Naive thymus-derived CD4-positive, alpha-beta T cell (primary cell): ENCODE results near the gene FAM151A. TPM values are rescaled to one million over a fixed set of nuclear protein-coding genes. Genes with fewer than 3 reads are reported as not detected.

Experiments used
- ATAC-seq: fragments of 150-1000 bp; cut with Tn5 transposase; 2 replicates; pipeline ENCODE4 v1.10.0; 2021; ENCODE audit warnings: mild to moderate bottlenecking, moderate library complexity
- CTCF ChIA-PET: fragments of 350-600 bp; sonication (Branson Sonifier 250); formaldehyde crosslinking; loops from one replicate; lab custom pipeline; 2021; ENCODE audit warnings: antibody characterized with exemption; lab: Charles Lee
- POLR2A ChIA-PET: fragments of 350-600 bp; sonication (Branson Sonifier 250); formaldehyde crosslinking; loops from one replicate; lab custom pipeline; 2021; ENCODE audit warnings: antibody characterized with exemption, inconsistent platforms; lab: Charles Lee
- DNase-seq, 9 donors: peaks; one replicate each; pipeline versions ENCODE4 v3.0.0 to v3.0.0-alpha.2; 2020 to 2022; ENCODE audit warnings: mixed read lengths in 1 of 9
- H3K27ac ChIP-seq: one replicate; pipeline ENCODE4 v1.7.0; 2013; ENCODE audit warnings: mild to moderate bottlenecking, low read depth, low read length, moderate library complexity
- H3K27me3 ChIP-seq, 2 donors: one replicate each; pipeline ENCODE4 v1.7.0; 2013; ENCODE audit warnings: low read length in 2 of 2, mild to moderate bottlenecking in 2 of 2, moderate library complexity in 2 of 2; ENCODE audit not compliant: control insufficient read depth in 2 of 2, insufficient read depth in 2 of 2
- H3K36me3 ChIP-seq, 3 experiments: 1 replicate in 2 of 3; 2 replicates in 1 of 3; pipeline ENCODE4 v1.7.0; 2013; ENCODE audit warnings: low read length in 3 of 3, mild to moderate bottlenecking in 3 of 3, moderate library complexity in 1 of 3; ENCODE audit not compliant: insufficient read depth in 3 of 3, control insufficient read depth in 2 of 3
- H3K4me1 ChIP-seq, 2 donors: one replicate each; pipeline ENCODE4 v1.7.0; 2013; ENCODE audit warnings: low read length in 2 of 2, mild to moderate bottlenecking in 2 of 2, moderate library complexity in 1 of 2; ENCODE audit not compliant: control insufficient read depth in 2 of 2, insufficient read depth in 2 of 2
- H3K4me3 ChIP-seq: 2 replicates; pipeline ENCODE4 v1.7.0; 2013; ENCODE audit warnings: mild to moderate bottlenecking, low read length
- H3K9me3 ChIP-seq, 3 experiments: 1 replicate in 2 of 3; 2 replicates in 1 of 3; pipeline ENCODE4 v1.7.0; 2013; ENCODE audit warnings: low read length in 3 of 3; ENCODE audit not compliant: control insufficient read depth in 2 of 3
- H3K27ac Mint-ChIP-seq, 9 donors: one replicate each; pipeline ENCODE4 v1.8.0; 2020 to 2022; ENCODE audit warnings: mixed read lengths in 9 of 9, mild to moderate bottlenecking in 8 of 9, moderate library complexity in 5 of 9, inconsistent platforms in 2 of 9
- H3K27me3 Mint-ChIP-seq, 5 donors: one replicate each; pipeline ENCODE4 v1.8.0; 2021 to 2022; ENCODE audit warnings: mixed read lengths in 5 of 5, mild to moderate bottlenecking in 1 of 5
- H3K36me3 Mint-ChIP-seq, 5 donors: one replicate each; pipeline ENCODE4 v1.8.0; 2020 to 2022; ENCODE audit warnings: mixed read lengths in 5 of 5, mild to moderate bottlenecking in 3 of 5, inconsistent platforms in 1 of 5
- H3K4me1 Mint-ChIP-seq, 7 donors: one replicate each; pipeline ENCODE4 v1.8.0; 2020 to 2022; ENCODE audit warnings: mixed read lengths in 7 of 7, mild to moderate bottlenecking in 3 of 7, inconsistent platforms in 1 of 7
- H3K4me3 Mint-ChIP-seq, 10 donors: one replicate each; pipeline ENCODE4 v1.8.0; 2020 to 2022; ENCODE audit warnings: mild to moderate bottlenecking in 10 of 10, mixed read lengths in 10 of 10, moderate library complexity in 6 of 10, inconsistent platforms in 2 of 10
- H3K9me3 Mint-ChIP-seq, 11 donors: one replicate each; pipeline ENCODE4 v1.8.0; 2020 to 2022; ENCODE audit warnings: mixed read lengths in 11 of 11, mild to moderate bottlenecking in 4 of 11, inconsistent platforms in 1 of 11, moderate library complexity in 1 of 11
- intact Hi-C, 2 donors: fragments of 100-400 bp; cut with micrococcal nuclease; formaldehyde crosslinking; loops; one replicate each; pipeline ENCODE4 v1.15.1; 2023
- polyA plus RNA-seq, 2 donors: library from polyadenylated mRNA; unstranded; fragments of 300-500 nt; fragmentation: Illumina TruSeq; gene quantifications; one replicate each; pipeline ENCODE4 v1.2.3, GENCODE V29; 2021
- total RNA-seq, 6 experiments: library from RNA in 5 of 6; stranded (reverse) in 5 of 6; gene quantifications; 1 replicate in 5 of 6; 2 replicates in 1 of 6; pipeline ENCODE4 v1.2.3 and lab custom pipeline; 2021 to 2026

FAM151A gene
- total and polyA plus RNA-seq, 7 experiments from 2014 or later: not detected

DNA sequence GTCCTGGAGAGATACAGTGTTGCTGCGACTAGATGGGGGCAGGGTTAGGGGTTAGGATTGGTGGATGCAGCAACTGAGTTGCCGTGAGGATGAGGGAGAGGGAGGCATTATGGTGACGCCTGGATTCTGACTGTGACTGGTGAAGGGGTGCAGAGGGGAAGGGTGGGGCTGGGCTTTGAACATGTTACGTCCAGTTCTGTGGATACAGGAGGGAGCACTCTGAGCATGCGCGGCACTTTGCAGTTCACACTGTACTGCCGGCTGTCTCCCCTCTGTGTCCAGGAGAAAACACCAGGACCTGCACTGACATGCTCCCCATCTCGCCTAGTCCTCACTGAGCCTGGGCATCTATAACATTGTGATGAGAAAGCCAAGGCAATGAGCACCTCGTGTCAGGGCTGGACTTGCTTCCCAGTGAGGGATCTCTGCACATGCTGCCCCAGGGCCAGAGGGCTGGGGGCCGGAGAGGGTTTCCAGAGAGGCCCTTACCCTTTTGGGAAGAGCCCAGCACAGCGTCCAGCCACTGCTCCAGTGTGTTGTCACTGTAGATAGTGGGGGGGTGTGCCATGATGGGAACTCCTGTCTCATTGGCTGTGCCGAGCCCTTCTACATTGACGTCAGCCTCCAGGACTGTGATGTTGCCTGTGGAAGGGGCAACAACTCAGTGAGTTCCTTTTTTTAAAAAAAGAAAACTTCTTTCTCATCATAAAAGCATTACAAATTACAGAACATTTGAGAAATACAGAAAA lies 7.6 kb downstream of the FAM151A start:
- ATAC-seq (peak; percentile 37), DNase-seq (no peak)
- Histone ChIP-seq H3K27ac (no peak overlapping the region), H3K9me3 (no peaks in the 10 kb centered on the region), H3K27me3 (no peaks in the 10 kb centered on the region), H3K36me3 (no peaks in the 10 kb centered on the region), H3K4me1 (no peaks in the 10 kb centered on the region), H3K4me3 (no peak overlapping the region)
- POLR2A ChIA-PET: no interaction called here
- CTCF ChIA-PET: no interaction called here
- Mint-ChIP-seq H3K27me3 (peaks cover 0 to 6% (median 0%) of the 10 kb centered on the region in 5 donors), H3K4me1 (no peaks in the 10 kb centered on the region), H3K4me3 (no peak overlapping the region), H3K36me3 (no peaks in the 10 kb centered on the region), H3K9me3 (no peaks in the 10 kb centered on the region), H3K27ac (no peak overlapping the region)
- intact Hi-C loops: no loop called here

- ChIA-PET POLR2A (no interaction called here), CTCF (interaction anchor here (0.6 kb wide), 1 partner anchor 321 kb away, joined by 3 read pairs; no protein-coding TSS in a partner anchor)
- no peak overlapping the region for H3K27ac Mint-ChIP-seq
- Histone ChIP-seq H3K9me3 (no peaks in the 10 kb centered on the region), H3K4me3 (no peak overlapping the region), H3K27me3 (no peaks in the 10 kb centered on the region), H3K27ac (no peak overlapping the region), H3K4me1 (no peaks in the 10 kb centered on the region), H3K36me3 (no peaks in the 10 kb centered on the region)
- ATAC-seq (no peak), DNase-seq (no peak)
- H3K27me3 Mint-ChIP-seq: no peaks in the 10 kb centered on the region
- no peaks in the 10 kb centered on the region for H3K36me3 Mint-ChIP-seq
- H3K4me1 Mint-ChIP-seq: no peaks in the 10 kb centered on the region
- intact Hi-C loops: no loop called here
- no peaks in the 10 kb centered on the region for H3K9me3 Mint-ChIP-seq
- no peak overlapping the region for H3K4me3 Mint-ChIP-seq
These were observed 8.8 kb downstream of the FAM151A start for GRCh38 chr1:54614563-54614962.

- DNase-seq (no peak), ATAC-seq (no peak)
- Histone ChIP-seq H3K4me3 (no peak overlapping the region), H3K36me3 (no peaks in the 10 kb centered on the region), H3K27ac (no peak overlapping the region), H3K4me1 (no peaks in the 10 kb centered on the region), H3K27me3 (no peaks in the 10 kb centered on the region), H3K9me3 (no peaks in the 10 kb centered on the region)
- Mint-ChIP-seq H3K9me3 (no peaks in the 10 kb centered on the region), H3K4me1 (no peaks in the 10 kb centered on the region), H3K4me3 (no peak overlapping the region), H3K27me3 (no peaks in the 10 kb centered on the region), H3K36me3 (no peaks in the 10 kb centered on the region), H3K27ac (peak overlapping the region in 1 of 9 donors; percentile 31)
- intact Hi-C loops: no loop called here
- ChIA-PET POLR2A (no interaction called here), CTCF (no interaction called here)
These were observed 9.3 kb downstream of the FAM151A start for GRCh38 chr1:54614024-54614423.

DNA sequence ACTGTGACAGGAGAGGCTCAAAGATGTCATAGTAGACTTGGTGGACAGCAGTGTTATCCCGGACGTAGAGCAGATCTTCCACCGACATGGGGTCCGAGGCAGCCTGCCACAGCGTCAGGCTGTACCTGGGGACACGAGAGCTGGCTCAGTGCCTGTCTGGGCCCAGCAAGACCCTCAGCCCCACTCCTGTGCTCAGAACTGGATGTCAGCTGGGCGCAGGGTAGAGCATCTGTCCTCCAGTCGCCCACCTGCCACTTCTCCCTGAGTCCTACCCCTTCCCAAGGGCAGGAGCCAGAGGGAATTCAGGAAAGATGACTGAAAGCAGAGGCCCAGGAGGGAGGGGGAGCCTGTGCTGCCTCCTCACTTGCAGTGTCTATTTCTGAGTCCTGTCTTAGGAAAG lies 11.7 kb downstream of the FAM151A start:
- intact Hi-C loops: no loop called here
- ChIA-PET CTCF (no interaction called here), POLR2A (no interaction called here)
- Histone ChIP-seq H3K9me3 (no peaks in the 10 kb centered on the region), H3K4me1 (no peaks in the 10 kb centered on the region), H3K36me3 (no peaks in the 10 kb centered on the region), H3K27me3 (no peaks in the 10 kb centered on the region), H3K4me3 (no peak overlapping the region), H3K27ac (no peak overlapping the region)
- H3K27ac Mint-ChIP-seq: no peak overlapping the region
- H3K27me3 Mint-ChIP-seq: no peaks in the 10 kb centered on the region
- no peaks in the 10 kb centered on the region for H3K4me1 Mint-ChIP-seq
- H3K9me3 Mint-ChIP-seq: no peaks in the 10 kb centered on the region
- no peak overlapping the region for H3K4me3 Mint-ChIP-seq
- DNase-seq (no peak), ATAC-seq (no peak)
- H3K36me3 Mint-ChIP-seq: no peaks in the 10 kb centered on the region

DNA sequence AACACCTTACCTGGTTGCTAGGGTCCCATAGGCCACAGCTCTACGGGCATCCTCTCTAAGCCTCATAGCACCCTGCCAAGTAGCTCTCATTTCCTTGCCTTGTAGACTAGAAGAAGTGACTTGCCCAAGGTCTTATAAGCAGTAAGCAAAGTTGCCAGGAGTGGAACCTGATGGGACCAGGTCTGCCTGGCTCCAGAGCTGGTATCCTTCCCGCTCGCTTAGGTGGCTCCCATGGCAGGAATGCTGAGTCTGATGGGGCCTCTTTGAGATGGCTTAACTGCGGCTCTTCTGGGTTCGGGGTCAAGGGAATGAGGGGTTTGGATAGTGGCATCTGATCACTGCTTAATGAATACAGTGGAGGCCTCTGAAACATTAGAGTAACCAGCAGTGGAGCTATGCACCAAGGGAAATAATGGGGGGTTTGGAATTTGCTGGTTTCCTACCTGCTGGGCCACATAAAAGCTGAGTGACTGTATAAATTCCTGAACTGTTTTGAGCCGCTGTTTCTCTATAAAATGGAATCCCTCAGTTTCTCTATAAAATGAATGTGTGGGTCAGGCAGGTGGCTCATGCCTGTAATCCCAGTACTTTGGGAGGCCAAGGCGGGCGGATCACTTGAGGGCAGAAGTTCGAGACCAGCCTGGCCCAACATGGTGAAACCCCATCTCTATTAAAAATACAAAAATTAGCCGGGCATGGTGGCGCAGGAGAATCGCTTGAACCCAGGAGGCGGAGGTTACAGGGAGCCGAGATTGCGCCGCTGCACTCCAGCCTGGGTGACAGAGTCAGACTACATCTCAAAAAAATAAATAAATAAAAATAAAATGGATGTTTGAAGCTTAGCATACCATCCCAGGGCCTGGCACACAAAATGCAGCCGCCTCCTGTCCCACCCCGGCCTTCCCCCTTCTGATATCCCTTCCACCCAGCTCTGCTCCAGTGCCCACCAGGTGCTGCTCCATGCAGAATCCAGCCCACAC lies 12.4 kb downstream of the FAM151A start:
- Mint-ChIP-seq H3K4me3 (no peak overlapping the region), H3K36me3 (no peaks in the 10 kb centered on the region), H3K27me3 (no peaks in the 10 kb centered on the region), H3K27ac (no peak overlapping the region), H3K9me3 (no peaks in the 10 kb centered on the region), H3K4me1 (peaks cover 0 to 1% (median 0%) of the 10 kb centered on the region in 7 donors)
- DNase-seq: no peak
- H3K27ac ChIP-seq: no peak overlapping the region
- no peak for ATAC-seq
- CTCF ChIA-PET: no interaction called here
- H3K9me3 ChIP-seq: no peaks in the 10 kb centered on the region
- intact Hi-C loops: no loop called here
- H3K36me3 ChIP-seq: no peaks in the 10 kb centered on the region
- H3K4me1 ChIP-seq: no peaks in the 10 kb centered on the region
- H3K27me3 ChIP-seq: no peaks in the 10 kb centered on the region
- H3K4me3 ChIP-seq: no peak overlapping the region
- POLR2A ChIA-PET: no interaction called here

DNA sequence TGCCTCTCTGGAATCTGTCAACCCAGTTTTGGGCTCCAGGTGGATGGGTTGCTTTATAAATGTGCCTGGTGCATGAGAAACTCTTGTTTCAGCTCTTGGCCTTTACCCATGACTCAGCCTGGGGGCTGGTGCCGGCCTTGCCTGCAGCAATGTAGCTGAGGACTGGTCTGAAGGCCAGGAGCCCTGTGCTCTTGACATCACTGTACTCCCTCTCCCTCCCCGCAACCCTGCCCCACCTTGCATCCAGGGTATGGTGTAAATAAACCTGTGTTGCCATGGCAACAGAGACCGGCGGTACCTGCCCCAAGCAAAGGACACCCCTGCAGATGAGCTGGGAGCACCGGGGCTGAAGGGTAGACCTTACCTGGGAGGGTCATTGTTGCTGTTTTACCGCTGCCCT lies 13.3 kb downstream of the FAM151A start:
- DNase-seq (no peak), ATAC-seq (no peak)
- Histone ChIP-seq H3K27me3 (no peaks in the 10 kb centered on the region), H3K36me3 (no peaks in the 10 kb centered on the region), H3K4me1 (peaks cover 0 to under 1% of the 10 kb centered on the region in 2 donors), H3K4me3 (no peak overlapping the region), H3K9me3 (no peaks in the 10 kb centered on the region), H3K27ac (no peak overlapping the region)
- peaks cover 0 to 5% (median 3%) of the 10 kb centered on the region in 7 donors for H3K4me1 Mint-ChIP-seq
- no peak overlapping the region for H3K4me3 Mint-ChIP-seq
- no peaks in the 10 kb centered on the region for H3K36me3 Mint-ChIP-seq
- CTCF ChIA-PET: no interaction called here
- no peaks in the 10 kb centered on the region for H3K9me3 Mint-ChIP-seq
- POLR2A ChIA-PET: no interaction called here
- intact Hi-C loops: no loop called here
- H3K27ac Mint-ChIP-seq: no peak overlapping the region
- H3K27me3 Mint-ChIP-seq: no peaks in the 10 kb centered on the region
